HG03039 (cell line): ENCODE measurements around the gene RFTN1.

Source experiments
- ATAC-seq: cut with Tn5 transposase; IDR thresholded peaks from one replicate; pipeline ENCODE4 v1.9.1; 2021; ENCODE audit warnings: mild to moderate bottlenecking, moderate library complexity; ENCODE audit not compliant: unreplicated experiment

Gene RFTN1, protein sequence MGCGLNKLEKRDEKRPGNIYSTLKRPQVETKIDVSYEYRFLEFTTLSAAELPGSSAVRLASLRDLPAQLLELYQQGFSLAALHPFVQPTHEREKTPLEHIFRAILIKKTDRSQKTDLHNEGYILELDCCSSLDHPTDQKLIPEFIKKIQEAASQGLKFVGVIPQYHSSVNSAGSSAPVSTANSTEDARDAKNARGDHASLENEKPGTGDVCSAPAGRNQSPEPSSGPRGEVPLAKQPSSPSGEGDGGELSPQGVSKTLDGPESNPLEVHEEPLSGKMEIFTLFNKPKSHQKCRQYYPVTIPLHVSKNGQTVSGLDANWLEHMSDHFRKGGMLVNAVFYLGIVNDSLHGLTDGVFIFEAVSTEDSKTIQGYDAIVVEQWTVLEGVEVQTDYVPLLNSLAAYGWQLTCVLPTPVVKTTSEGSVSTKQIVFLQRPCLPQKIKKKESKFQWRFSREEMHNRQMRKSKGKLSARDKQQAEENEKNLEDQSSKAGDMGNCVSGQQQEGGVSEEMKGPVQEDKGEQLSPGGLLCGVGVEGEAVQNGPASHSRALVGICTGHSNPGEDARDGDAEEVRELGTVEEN

DNA sequence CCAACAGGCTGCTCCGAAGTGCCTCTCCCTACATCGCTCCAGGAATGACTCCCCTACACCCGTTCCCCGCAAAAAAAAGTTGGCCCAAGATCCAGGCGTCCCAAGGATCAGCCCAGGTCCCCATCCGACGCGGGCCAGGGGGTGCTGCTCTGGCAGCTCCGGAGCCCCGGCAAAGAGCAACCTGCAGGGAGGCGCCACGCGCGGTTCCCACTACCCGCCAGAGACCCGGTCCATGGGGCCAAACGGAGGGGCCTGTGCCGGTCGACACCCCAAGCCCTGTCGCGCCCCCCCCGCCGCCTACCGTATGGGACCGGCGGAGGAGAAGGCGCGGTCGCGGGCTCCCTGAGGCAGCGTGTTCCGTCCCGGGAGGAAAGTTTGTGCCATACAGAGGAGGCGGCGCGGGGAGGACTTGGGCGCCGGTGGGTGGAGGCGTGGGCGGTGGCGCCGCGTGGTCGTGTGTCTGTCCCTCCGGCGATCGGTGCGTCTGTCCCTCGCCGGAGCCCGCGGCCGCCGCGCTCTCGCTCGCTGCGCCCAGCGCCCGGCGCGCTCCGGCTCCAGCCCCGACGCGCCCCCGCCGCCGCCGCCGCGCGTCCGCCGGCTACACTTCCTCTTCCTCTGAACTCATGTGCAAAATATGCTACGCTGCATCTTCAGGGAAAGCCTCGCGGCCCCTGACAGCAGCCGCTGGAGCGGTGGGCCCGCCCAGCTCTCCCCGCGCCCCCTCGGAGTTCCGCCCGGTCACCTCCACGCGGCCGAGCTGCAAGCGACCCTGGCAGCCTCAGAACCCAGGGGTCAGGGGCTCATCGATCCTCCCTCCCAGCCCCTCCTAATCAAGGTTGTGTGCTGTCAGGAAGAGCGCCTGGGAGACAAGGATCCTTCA is at the start of gene RFTN1:
Gene RFTN1 (minus strand): TSS at position 559 of the 880 bp plus-strand sequence. CDS start 19,830 bp downstream, outside the sequence.
- no peak for ATAC-seq

DNA sequence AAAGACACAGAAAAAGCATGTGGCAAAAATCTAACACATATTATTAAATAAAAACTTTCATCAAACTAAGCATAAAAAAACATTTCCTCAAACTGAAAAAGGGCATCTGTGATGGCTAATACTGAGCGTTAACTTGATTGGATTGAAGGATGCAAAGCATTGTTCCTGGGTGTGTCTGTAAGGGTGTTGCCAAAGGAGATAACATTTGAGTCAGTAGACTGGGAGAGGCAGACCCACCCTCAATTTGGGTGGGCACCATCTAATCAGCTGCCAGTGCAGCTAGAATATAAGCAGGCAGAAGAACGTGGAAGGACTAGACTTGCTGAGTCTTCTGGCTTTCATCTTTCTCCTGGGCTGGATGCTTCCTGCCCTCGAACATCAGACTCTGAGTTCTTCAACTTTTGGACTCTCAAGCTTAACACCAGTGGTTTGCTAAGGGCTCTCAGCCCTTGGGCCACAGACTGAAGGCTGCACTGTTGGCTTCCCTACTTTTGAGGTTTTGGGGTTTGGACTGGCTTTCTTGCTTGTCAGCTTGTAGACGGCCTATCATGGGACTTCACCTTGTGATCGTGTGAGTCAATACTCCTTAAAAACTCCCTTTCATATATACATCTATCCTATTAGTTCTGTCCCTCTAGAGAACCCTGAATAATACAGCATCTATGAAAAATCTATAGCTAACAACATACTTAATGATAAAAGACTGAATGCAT is 46.3 kb upstream of the RFTN1 start:
- ATAC-seq: no peak

DNA sequence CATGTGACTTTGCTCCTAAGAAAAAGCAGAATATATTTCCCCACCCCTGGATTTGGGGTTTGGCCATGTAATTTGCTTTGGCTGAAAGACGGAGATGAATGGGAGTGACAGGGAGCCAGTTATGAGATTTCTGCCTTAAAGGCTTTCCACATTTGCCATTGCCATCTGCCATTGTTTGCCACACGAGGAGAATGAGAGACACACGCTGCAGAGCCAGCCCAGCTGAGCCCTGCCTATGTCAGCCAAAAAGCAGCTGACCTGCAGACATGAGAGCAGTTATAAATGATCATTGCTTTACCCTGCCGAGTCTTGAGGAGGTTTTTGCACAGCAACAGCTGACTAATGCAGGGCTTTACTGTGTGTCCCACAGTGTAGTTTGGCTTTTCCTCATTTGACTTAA is 40.6 kb upstream of the RFTN1 start:
- ATAC-seq: no peak

DNA sequence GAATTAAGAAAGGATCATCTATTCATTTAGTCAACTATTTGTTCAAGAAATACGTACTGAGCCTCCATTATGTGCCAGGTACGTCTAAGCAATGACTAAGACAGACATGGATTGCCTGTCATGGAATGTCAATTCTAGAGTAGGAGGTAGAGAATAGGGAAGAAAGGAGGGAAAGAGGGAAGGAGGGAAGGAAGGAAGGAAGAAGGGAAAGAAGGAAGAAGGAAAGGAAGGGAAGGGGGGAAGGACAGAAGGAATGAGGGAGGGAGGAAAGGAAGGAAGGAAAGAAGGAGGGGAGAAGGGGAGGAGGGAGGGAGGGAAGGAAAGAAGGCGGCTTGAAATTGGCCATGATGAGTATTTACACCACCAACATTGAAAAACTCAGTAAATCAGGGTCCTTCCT is 39.3 kb upstream of the RFTN1 start:
- ATAC-seq: no peak

DNA sequence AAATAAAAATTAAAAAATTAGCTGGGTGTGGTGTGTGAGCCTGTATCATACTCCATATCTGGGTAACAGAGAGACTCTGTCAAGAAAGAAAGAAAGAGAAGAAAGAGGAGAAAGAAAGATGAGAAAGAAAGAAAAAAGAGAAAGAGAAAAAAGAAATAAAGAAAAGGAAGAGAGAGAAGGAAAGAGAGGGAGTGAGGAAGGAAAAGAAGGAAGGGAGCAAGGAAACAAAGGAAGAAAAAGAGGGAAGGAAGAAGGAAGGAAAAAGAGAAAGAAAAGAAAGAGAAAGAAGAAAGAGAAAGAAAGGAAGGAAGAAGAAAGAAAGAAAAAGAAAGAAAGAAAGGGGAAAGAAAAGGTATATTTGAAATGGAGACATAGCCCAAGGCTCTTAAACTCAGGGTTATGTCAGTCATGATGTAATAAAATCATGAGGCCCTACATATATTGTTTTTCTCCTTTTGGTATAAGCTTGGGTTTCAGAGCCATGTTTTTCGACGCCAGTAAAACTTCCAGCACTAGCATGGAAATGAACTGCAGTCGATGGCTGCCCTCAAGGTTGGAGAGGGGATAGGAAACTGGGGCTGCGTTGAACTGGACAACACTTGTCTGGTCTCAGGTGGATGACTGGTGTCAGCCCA is 38.0 kb upstream of the RFTN1 start:
- no peak for ATAC-seq

DNA sequence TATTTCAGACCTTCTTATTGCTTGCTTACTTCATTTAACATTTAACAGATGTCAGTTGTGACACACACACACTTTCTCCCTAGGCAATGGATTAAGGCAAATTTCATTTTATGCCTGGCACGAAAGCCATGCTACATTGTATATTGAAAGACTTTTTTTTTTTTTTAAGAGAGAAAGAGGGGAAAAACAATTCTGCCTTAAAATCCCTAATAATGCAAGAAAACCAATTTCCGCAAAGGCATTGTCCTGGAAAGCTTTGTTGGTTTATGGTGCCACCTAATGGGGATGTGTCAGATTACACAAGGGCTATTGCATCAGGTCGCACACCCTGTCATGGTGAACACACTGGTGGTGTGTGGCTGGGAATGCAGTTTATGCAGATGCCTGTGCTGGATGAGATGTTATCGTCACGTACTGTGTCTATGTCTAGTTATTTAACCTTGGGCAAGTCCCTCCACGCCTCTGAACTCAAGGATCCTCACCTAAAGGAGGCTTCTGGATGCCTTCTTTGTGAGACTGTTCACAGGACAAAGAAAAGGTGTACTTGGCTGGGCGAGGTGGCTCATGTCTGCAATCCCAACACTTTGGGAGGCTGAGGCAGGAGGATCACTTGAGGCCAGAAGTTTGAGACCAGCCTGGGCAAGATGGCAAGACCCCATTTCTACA is 37.3 kb upstream of the RFTN1 start:
- no peak for ATAC-seq

DNA sequence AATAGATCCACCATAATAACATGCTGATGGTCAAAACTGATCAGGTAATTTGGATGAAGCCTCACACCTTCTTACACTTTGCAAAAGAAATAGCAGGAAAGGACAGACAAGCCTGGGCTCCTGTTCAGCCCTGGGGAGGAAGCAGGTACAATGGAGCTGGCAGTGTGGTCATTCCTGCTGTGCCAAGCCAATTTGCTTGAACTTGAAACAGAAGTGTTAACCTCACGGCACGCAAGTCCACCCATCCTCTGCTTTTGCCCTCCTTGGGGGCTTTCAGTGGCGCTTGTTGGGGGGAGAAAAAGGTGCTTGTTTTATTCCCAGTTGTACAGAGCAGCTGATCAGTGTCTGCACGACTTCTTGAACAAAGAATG is 36.8 kb upstream of the RFTN1 start:
- no peak for ATAC-seq

DNA sequence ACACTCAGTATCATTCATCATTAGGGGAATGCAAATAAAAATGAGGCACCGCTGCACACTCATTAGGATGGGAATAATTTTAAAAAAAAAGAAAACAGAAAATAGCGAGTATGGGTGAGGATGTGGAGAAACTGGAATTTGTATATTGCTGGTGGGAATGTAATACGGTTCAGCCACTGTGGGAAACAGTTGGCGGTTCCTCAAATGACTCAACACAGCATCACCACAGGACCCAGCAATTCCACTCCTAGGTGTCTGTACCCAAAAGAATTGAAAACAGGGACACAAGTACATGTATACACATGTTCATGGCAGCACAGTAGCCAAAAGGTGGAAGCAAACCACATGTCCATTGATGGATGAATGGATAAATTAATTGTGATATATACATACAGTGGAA is 35.2 kb upstream of the RFTN1 start:
- no peak for ATAC-seq

DNA sequence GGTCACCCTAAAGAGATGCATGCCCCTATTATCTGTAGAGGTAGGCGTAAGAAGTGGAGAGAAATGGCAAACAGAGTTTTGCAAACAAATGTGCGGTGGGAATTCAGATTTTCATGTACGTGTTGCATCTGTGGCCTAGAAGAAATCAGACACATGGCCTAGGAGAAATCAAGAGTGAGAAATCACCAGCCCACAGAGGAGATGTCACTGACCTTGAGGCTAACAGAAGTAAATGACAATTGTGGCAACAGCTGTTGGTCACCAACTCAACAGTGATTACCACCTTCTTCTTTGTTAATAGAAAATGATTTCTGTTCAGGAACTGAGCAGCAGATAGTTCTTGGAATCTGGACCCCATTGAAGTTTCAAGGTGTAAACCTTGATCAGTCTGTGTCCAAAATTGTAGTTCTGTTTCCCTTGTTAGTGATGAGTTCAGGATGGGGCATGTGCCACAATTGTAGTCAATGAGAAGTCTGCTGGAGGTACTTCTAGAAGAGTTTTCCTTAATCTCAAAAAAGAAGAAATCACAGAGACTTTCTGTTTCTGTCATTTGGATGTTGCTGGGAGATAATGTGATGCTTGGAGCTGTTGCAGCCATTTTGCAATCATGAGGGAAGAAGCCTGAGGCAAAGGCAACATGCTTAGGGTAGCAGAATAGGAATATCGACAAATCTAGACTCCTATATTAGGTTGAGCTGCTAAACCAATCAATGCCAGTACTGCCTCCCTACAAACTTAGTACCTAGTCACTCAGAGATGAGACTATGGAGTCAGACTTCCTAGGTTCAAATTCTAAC is 34.3 kb upstream of the RFTN1 start:
- no peak for ATAC-seq

DNA sequence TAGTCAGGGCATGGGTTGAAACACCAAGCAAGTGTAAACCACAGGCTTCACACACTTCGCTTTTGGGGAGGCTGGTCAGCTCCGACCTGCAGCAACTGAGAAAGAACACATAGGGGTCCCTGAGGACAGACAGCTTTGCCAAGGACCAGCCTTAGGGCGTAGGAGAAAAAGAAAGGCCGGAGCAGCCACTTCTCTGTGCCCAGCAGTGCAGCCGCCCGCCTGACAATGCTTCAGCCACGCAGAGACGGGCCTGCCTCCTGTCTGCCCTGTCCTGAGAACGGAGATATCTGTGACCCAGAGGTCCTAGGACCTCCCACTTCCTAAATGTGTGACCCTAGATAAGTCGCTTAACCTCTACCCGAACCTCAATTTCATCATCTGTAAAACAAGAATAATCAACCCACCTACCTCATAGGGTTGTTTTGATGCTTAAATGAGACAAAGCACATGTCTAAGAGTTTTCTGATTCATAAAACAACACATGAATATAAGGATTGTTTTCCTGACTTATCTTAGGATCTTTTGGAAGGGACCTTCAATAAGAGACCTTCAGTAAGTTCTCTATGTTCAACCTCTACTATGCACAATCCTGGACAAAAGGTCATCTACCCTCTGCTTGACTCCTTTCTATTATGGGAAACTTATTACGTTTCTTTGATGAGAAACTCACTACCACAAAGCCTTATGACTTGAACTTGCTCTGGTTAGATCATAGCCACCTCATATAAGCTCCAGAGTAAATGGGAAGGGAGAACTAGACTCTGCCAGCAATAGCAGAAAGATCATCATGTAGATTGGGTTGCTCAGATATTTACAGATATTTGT is 32.9 kb upstream of the RFTN1 start:
- no peak for ATAC-seq

DNA sequence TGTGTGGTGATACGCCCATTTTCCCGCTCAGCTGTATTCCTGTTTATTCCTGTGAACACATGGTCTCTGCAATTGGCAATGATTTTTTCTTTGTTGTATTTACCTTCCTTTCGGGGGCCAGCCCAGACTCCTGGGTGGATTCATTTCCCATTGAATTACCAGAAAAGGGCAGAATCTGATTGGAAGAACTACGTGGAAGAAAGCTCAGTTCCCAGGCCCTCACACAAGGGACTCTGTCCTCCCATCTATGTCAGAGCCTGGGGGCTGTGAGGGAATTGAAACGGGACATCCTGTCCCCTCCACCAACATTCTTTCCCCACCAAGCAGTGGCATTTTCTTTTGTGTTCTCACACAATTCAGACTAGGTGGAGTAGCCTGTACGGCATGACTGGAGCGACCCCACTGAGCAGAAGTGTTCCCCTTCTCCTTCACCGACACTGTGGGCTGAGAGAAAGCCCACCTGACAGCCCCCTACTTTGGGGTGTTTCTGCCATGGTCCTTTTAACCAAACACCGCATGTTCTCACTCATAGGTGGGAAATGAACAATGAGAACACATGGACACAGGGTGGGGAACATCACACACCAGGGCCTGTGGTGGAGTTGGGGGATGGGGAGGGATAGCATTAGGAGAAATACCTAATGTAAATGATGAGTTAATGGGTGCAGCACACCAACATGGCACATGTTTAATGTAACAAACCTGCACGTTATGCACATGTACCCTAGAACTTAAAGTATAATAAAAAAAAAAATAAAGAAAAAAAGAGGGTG is 32.1 kb upstream of the RFTN1 start:
- no peak for ATAC-seq

DNA sequence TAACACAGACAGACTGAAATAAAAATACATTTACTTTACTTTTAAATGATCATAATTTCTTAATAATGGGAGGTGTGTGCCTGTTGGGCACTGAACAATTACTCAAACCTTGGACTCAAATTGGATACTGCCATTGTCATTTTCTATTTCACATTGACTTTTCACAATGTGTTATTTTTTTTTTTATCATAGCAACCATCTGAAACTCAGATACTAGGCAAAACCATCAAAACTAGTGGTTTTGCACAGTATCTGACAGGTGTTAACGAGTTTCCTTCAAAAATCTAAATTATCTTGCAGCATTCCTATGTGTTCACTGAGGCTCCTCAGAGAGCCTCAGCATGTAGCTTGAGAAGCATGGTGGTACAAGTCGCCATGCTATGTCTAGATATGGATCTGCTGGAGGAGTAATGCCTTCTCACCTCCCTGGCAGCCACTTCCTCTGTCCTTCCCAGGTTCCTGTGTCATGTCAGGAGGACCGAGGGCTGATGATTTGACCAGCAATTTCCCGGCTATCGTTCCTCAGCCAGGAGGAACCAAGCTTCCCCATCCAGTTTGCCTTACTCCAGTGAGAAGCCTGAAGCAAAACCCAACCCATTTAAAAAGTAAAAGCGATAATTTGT is 29.9 kb upstream of the RFTN1 start:
- ATAC-seq: no peak

DNA sequence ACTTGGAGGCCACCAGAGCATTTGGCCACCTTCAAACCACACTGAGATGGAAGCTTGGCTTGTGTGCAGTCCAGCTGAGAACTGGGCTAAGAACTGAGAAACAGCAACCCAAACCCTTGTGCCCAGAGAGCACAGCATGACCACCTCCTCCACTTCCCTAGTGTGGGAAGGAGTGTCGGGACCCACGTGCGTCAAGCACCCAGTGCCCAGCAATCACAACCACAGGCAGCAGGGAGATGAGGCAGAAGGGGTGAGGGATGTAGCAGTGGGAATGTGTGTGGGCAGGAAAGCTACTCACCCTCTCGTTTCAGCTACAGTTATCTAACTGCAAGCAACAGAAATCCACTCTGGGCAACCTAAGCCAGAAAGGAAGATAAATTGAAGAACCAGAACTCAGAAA is 25.0 kb upstream of the RFTN1 start:
- no peak for ATAC-seq

DNA sequence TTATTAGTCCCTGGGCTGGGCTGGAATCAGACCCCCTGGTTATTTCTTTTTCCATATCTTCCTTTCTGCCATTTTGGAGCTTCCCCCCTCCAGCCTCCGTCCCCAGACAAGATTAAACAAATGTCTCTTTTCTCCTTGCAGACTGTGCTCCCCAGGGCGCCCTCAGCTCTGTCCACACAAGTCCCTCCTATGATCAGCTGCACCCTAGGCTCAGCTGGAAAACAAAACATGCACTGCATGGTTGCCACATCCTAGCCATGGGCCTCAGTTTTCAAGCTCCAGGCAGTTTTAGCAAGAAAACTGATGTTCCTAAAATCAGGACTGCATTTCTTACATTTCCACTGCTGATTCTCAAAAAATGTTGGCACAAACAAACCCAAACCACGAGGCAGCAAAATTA is 23.5 kb upstream of the RFTN1 start:
- ATAC-seq: no peak

DNA sequence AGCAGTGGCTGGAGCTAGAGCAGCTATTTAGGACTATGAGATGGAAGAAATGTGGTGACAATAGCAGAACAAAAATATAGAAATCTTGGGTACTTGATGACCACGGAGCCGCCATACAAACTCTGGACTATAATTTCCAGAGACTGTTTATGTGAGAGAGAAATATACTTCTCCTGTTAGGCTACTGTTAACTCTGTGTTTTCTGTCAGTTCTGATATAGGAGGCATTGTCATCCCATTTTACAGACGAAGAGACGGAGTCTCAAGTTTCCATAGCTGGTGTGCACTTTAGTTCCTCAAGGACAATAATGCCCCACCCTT is 22.8 kb upstream of the RFTN1 start:
- ATAC-seq: no peak

DNA sequence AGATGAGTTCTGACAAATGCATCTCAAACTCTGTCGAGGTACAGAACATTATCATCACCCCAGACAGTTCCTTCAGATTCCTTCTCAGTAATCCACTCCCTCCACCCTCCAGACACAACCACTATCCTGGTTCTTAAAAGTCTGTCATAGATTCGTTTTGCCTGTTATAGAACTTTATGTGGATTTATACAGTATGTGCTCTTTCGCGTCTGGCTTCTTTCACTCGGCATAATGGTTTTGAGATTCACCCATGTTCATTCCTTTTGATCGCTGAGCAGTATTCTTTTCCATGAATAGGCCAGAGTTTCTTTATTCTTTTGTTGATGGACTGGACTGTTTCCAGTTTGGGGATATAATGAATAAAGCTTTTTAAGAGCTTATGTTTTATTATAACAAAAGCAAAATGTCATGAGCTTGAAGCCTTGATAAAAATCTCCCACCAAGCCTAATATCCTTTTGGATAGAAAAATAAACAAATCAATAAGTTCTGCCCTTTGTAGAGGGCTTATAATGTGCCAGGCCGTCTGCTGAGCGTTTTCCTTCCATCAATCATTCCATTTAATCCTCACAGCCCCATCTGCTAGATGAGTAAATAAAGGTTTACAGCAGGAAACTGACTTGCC is 21.3 kb upstream of the RFTN1 start:
- no peak for ATAC-seq
